GM18909 (cell line): Measurements from ENCODE around the gene MIGA2.

ENCODE experiments used
- ATAC-seq: cut with Tn5 transposase; IDR thresholded peaks from one replicate; pipeline ENCODE4 v1.9.1; 2021; ENCODE audit warnings: mild to moderate bottlenecking; ENCODE audit not compliant: unreplicated experiment, poor library complexity

MIGA2 gene

DNA sequence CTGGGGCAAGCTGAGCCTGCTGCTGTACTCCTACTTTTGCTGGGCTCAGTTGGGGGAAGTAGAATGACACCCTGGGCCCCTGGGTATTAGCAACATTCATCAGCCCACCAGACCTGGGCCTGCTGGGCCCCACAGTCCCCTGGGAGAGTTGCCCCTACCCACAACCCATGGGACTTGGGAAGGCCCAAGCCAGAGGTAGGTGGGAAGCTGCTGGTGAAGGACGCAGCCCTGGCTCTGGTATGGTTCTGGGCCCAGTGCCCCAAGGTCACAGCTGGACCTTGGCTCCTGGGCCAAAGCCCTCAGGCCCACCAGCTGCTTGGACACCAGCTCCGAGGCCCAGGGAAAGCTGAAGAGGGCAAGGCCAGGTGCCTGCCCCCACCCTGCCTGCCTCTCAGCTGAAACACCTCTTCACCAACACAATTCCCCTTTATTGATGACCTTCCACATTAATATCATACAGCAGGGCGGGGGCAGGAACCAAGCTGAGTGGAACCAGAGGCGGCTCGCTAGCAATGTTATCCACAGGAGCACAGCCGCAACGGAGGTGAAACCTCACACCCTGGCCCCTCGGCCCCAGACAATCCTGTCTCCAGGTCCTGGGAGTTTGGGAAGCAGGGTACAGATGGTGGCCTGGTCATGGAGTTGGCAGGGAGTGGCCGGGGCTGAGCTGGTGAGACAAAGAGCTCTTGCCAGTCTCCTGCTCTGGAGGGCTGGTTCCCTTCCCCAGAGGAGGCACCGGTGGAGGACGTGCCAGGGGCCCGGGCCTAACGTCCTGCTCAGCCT is 58.2 kb downstream of the MIGA2 start:
- ATAC-seq, result no peak

GRCh38 chr9:129095170-129095667 is 58.8 kb downstream of the MIGA2 start:
- no peak for ATAC-seq

GRCh38 chr9:129095908-129096307 is 59.5 kb downstream of the MIGA2 start:
- ATAC-seq, result no peak

GRCh38 chr9:129097671-129098306 is 61.4 kb downstream of the MIGA2 start:
- no peak for ATAC-seq

DNA sequence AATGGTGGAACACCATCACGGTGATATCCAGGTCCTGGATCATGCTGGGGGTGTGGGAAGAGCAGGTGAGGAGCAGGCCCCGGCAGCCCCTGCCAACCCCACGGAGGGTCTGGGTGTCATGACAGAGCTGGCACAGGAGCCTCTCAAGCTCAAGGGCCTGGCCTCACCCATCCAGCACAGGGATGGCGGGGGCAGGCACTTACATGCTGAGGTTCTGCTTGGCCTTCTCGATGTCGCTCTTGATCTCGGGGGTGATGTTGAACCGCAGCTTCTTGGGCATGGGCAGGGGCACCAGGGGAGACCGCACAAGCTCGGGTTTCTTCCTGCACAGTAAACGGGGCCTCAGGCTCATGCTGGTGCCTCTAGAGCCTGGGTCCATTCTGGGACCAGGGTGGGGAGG is 61.9 kb downstream of the MIGA2 start:
- ATAC-seq, result no peak

DNA sequence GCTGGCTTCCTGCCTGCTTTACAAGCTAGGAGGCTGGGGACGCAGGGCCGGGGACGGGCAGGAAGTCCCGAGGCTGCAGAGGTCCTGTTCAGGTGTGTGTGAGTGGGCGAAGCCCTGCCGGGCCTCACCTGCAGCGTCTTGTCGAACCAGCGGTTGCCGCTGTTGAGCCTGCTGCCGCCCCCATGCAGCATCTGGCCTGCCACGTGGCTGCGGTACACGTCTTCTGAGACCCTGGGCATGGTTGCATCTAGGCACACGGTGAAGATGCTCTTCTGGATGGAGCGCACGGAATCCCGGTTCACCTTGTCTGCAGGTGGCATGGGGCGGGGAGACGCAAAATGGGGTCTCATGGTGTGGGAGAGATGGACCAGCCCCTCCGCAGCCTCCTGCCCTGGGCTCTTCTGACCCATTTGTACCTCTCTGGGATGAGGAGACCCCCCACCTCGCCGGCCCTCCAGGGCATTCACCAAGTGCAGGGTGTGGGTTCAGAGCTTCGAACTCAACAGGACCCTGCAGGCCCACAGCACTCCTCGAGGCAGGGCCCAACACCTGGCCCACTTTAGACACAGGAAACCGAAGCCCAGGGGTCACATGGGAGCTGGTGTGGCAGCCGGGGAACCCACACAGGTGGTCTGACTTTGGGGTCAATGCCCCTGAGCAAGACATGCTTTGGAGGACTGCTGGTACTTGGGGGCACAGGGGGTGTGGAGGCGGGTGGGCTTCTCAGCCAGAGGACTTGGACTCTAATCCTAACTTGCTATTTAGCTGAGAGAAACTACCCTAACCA is 64.2 kb downstream of the MIGA2 start:
- no peak for ATAC-seq

- no peak for ATAC-seq
Observed at GRCh38 chr9:129101279-129101678, 64.9 kb downstream of the MIGA2 start.

DNA sequence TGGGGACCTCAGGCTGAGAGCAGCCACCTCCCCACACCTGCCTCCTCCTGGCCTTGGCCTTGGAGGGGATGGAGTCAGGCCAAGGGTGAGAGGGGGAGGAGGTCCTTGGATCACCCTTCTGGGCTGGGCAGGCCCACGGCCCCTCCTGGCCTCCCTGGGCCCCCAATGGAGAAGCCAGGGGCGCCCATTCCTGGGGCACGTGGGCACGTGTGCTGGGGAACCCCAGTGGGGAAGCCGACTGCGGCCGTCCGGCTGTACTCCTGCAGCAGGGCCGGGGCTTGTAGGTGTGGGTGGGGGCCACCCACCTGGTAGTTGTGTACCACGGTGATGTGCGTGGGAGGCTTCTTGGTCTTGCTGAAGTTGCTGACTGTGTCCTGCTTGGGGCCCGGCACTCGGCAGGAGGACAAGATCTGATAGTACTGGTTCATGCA is 65.7 kb downstream of the MIGA2 start:
- no peak for ATAC-seq

- ATAC-seq, result no peak
Observed at GRCh38 chr9:129102791-129103594, 66.6 kb downstream of the MIGA2 start.

- no peak for ATAC-seq
Observed at GRCh38 chr9:129103595-129103965, 67.2 kb downstream of the MIGA2 start.

DNA sequence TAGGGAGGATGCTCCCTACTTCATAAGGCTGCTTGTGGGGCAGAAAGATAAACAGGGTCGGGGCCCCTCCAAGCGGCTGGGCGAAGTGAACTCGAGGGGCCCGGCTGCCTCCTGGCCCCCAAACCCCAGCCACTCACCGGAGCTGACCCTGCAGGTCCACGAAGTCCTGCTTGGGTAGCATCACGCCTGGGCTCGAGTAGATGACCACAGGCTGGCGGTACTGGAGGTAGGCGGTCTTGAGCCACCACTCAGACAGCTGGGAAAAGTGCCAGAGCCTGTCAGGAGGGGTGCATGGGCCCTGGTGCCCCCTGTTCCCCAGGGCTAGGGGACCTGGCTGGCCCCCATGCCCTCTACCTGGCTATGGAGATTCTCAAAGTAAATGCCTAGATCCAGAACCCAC is 67.6 kb downstream of the MIGA2 start:
- no peak for ATAC-seq

DNA sequence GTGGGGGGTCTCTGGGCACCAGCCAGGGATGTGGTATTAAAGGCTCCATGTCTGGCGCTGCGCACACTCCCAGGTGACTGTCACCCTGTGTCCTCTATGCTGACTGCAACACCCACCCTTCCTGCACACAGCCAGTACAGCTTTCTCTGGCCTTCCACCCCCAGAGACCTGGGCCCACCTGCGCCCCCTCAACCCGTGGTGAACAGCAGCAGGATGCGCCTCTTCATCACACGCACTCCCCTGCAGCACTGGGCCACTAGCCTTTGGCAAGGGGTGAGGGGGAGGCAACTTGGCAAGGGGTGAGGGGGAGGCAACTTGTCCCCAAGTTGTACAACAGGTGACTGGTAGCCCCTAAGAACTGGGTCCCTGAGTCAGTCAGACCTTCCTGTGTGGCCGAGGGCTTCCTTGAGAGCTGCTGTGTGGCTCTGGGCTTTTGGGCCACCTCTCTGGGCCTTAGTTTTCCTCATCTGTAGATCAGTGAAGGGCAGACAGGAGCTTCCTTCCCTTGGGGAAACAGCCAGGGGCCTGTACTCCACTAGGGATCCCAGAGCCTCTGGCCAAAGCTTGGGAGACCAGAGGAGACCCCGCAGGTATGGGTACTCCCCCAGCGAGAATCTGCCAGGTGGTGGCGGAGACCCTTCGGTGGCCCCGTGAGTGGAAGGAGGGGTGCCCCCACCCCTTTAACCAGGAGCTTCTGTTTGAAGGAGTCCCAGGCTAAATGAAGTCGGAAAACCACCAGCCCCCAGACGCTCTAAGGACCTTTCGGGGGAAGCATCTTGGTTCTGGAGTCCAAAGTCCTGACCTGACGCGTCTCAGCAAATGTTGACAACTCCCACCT is 69.7 kb downstream of the MIGA2 start:
- ATAC-seq, result no peak

DNA sequence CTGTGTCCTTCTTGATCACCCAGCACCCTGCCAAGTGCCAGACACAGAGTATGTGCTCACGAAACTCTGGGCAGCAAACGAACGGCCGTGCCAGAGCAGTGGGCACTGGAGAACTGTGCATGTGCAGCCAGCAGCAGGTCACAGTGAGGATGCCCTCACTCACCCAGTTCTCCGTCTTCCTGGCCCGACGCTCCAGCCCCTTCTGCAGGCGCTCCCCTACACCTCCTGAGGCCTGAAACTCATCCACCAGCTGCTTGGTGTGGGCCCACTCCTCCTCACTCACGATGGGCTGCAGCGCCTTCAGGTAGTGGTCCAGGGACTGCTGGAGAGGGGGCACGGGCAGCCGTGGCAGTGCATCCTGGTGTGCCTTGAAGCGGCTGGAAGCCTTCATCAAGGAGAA is 71.2 kb downstream of the MIGA2 start:
- no peak for ATAC-seq

GRCh38 chr9:129108083-129108804 is 71.8 kb downstream of the MIGA2 start:
- ATAC-seq, result no peak

DNA sequence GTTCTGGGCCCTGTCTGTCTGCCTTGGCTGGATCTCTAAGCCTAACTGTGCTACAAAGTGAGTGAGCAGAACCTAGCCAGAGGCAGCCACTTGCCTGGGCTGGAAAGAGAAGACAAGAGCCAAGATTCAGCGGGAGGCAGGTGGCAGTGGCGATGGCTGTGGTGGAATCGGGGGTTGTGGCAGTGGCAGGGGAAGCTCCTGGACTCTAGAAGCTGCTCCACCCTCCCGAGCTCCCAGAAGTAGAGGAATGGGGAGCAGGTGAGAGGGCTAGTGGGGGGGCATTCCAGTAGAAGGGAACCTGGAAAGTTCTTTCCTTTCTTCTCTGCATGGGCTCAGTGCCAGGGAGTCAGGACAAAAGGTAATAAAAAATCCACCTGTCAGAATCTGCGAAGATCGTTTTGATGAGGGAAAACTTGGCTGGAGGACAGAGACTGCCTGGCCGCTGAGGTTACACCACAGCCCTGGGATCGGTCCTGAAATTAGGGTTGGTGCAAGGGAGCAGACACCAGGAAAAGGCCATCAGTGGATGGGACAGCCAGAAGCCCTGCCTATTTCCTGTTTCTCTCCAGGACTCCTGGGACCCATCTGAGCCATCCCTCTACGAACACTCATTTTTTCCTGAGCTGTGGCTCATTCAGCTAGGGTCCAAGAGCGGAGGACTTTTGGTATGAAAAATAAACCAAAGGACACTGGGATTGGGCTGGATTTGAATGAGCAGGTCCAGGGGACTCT is 72.5 kb downstream of the MIGA2 start:
- no peak for ATAC-seq

GRCh38 chr9:129109537-129109903 is 73.1 kb downstream of the MIGA2 start:
- no peak for ATAC-seq

GRCh38 chr9:129109952-129110739 is 73.7 kb downstream of the MIGA2 start:
- ATAC-seq, result no peak
